PC-3 (cell line): ENCODE results near the gene MAP4K2.

ENCODE experiments used
- CTCF ChIP-seq: fragments of 300-600 bp; sonication (generic); conservative IDR thresholded peaks from 2 replicates; pipeline ENCODE4 v1.5.1; 2017; ENCODE audit warnings: antibody characterized with exemption, low read depth, mild to moderate bottlenecking, low read length
- EZH2 ChIP-seq: fragments of 300-600 bp; sonication (generic); IDR thresholded peaks from one replicate; pipeline ENCODE4 v1.6.1; 2017; ENCODE audit warnings: antibody characterized with exemption, mild to moderate bottlenecking, low read length; ENCODE audit not compliant: unreplicated experiment
- EZH2phosphoT487 ChIP-seq: fragments of 300-600 bp; sonication (generic); IDR thresholded peaks from 2 replicates; pipeline ENCODE4 v1.6.1; 2018; ENCODE audit warnings: mild to moderate bottlenecking, antibody characterized with exemption, low read length, borderline replicate concordance

GRCh38 chr11:64796757-64797541 lies 6.1 kb downstream of the MAP4K2 start:
- TF ChIP-seq CTCF (no peak), EZH2 (no peak), EZH2phosphoT487 (no peak)
